Measurements from ENCODE around the gene AMIGO3.
"Not testable (repeated sequence)": the region's sequence is repeated elsewhere in the genome, so short reads cannot be mapped to it uniquely, and the experiment has no call there.

The AMIGO3 gene

GRCh38 chr3:49719214-49719884 is at the start of gene AMIGO3:
TSS of gene AMIGO3 (minus strand) at chr3:49719684. CDS start at chr3:49719465, 219 bp downstream.
- DNase-seq, result peak; percentile 95

GRCh38 chr3:49763981-49764380 is 44.5 kb upstream of the AMIGO3 start:
- no peak for DNase-seq

- DNase-seq, result no peak
These were observed 42.2 kb upstream of the AMIGO3 start for GRCh38 chr3:49761661-49762060.

GRCh38 chr3:49759226-49759625 is 39.7 kb upstream of the AMIGO3 start:
- no peak for DNase-seq

- DNase-seq, result no peak
These were observed 37.7 kb upstream of the AMIGO3 start for GRCh38 chr3:49757197-49757596.

GRCh38 chr3:49756036-49756435 is 36.6 kb upstream of the AMIGO3 start:
- no peak for DNase-seq

GRCh38 chr3:49754536-49754935 is 35.1 kb upstream of the AMIGO3 start:
- DNase-seq, result no peak

- DNase-seq, result no peak
These were observed 32.0 kb upstream of the AMIGO3 start for GRCh38 chr3:49751501-49751900.

- peak; percentile 54 for DNase-seq
These were observed 30.6 kb upstream of the AMIGO3 start for GRCh38 chr3:49750056-49750455.

- not testable (repeated sequence) for DNase-seq
These were observed 29.4 kb upstream of the AMIGO3 start for GRCh38 chr3:49748874-49749273.

GRCh38 chr3:49747792-49748480 is 28.5 kb upstream of the AMIGO3 start:
- peak; percentile 89 for DNase-seq

- peak; percentile 49 for DNase-seq
These were observed 26.5 kb upstream of the AMIGO3 start for GRCh38 chr3:49745986-49746385.

- no peak for DNase-seq
These were observed 20.9 kb upstream of the AMIGO3 start for GRCh38 chr3:49740427-49740826.

GRCh38 chr3:49738067-49738713 is 18.7 kb upstream of the AMIGO3 start:
- DNase-seq, result no peak

- DNase-seq, result no peak
These were observed 15.3 kb upstream of the AMIGO3 start for GRCh38 chr3:49734752-49735151.

GRCh38 chr3:49733551-49733950 is 14.1 kb upstream of the AMIGO3 start:
- no peak for DNase-seq

GRCh38 chr3:49732597-49732996 is 13.1 kb upstream of the AMIGO3 start:
- no peak for DNase-seq

GRCh38 chr3:49729966-49730609 is 10.6 kb upstream of the AMIGO3 start:
- DNase-seq, result no peak

GRCh38 chr3:49727924-49728361 is 8.5 kb upstream of the AMIGO3 start:
- DNase-seq, result no peak

- no peak for DNase-seq
These were observed 7.9 kb upstream of the AMIGO3 start for GRCh38 chr3:49727154-49727923.

- no peak for DNase-seq
These were observed 6.6 kb upstream of the AMIGO3 start for GRCh38 chr3:49725906-49726681.

- DNase-seq, result no peak
These were observed 5.1 kb upstream of the AMIGO3 start for GRCh38 chr3:49724586-49724985.
